ENCODE measurements around the gene LMAN2L.

Gene LMAN2L

DNA sequence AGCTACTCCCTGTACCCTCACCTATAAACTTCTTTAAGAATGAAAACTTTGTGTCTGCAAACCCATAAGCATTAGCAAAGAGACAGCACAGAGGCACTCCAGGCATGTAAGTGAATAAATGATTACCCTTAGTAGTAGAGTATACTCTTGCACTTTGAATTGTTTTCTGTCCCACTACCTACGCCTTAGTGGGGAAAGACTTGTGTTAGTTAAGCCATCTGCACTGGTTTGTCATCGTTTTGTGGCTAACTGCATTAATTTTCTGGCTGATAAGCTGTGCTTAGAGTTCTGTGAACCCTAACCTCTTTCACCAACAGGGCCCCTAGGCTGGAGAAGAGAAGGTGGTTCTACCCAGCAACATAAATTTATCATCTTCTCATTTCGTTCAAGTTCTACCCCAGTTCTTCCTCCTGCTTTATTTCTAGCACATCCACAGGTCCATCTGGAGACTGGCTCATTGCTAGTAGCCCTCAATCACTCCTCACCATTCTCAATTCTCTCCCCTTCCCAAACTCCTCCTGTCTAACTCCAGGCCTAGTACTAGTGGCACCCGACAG lies 710 bp downstream of the LMAN2L start:
- no peaks in the 10 kb centered on the region for H3K27me3 ChIP-seq (ENCODE audit: control insufficient read depth, insufficient read depth, low read length, poor library complexity, severe bottlenecking)
- H3K4me3 ChIP-seq (ENCODE audit: insufficient read depth, low read depth, low read length) = peak overlapping the region; percentile 86
- WGBS, 2 experiments = 53 to 63% methylated on average over 4 of the region's 4 CpGs
- H3K36me3 ChIP-seq (ENCODE audit: control insufficient read depth, insufficient read depth, low read length) = peaks cover 16% of the 10 kb centered on the region
- H3K27ac ChIP-seq (ENCODE audit: insufficient read depth, low read depth, low read length, poor library complexity, severe bottlenecking) = no peak overlapping the region
- H3K4me1 ChIP-seq (ENCODE audit: control insufficient read depth, insufficient read depth, low read length) = no peaks in the 10 kb centered on the region
- H3K9me3 ChIP-seq (ENCODE audit: control insufficient read depth, low read length) = no peaks in the 10 kb centered on the region

DNA sequence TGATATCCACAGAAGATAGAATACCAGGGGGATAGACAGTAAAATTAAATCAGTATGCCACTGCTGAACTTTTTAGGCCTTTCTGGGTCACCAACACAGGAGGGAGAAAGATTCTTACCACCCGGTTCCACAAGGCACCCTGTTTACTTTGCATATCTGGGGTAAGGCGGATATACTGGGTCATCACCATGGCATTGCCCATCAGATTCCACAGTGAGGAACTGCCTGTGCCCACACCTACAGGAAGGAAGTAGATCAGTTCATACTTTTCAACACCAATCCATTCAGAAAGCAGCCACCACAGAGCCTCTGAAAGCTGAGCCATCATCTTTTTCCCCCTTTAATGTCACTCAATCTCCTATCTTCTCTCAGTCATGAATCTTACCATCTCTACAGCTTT lies 2.0 kb downstream of the LMAN2L start:
- Histone ChIP-seq H3K36me3 (ENCODE audit: control insufficient read depth, insufficient read depth, low read length) (peaks cover 30% of the 10 kb centered on the region), H3K4me1 (ENCODE audit: control insufficient read depth, insufficient read depth, low read length) (no peaks in the 10 kb centered on the region), H3K27me3 (ENCODE audit: control insufficient read depth, insufficient read depth, low read length, poor library complexity, severe bottlenecking) (no peaks in the 10 kb centered on the region), H3K27ac (ENCODE audit: insufficient read depth, low read depth, low read length, poor library complexity, severe bottlenecking) (no peak overlapping the region), H3K9me3 (ENCODE audit: control insufficient read depth, low read length) (no peaks in the 10 kb centered on the region), H3K4me3 (ENCODE audit: insufficient read depth, low read depth, low read length) (no peak overlapping the region)
- 95 to 96% methylated on average over 2 of the region's 2 CpGs for WGBS, 2 experiments

DNA sequence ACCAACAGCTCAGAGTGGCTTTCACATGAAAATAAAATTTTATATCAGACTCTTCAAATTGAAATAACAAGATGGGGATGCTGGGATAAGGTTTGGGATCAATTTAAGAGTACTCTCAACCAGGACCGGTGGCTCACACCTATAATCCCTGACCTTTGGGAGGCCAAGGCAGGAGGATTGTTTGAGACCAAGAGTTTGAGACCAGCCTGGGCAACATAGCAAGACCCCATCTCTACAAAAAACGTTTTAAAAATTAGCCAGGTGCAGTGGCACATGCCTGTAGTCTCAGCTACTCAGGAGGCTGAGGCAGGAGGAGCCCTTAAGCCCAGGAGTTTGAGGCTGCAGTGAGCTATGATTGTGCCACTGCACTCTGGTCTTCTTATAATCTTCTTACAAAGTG lies 2.6 kb downstream of the LMAN2L start:
- Histone ChIP-seq H3K27me3 (ENCODE audit: control insufficient read depth, insufficient read depth, low read length, poor library complexity, severe bottlenecking) (no peaks in the 10 kb centered on the region), H3K36me3 (ENCODE audit: control insufficient read depth, insufficient read depth, low read length) (peaks cover 30% of the 10 kb centered on the region), H3K9me3 (ENCODE audit: control insufficient read depth, low read length) (no peaks in the 10 kb centered on the region), H3K4me3 (ENCODE audit: insufficient read depth, low read depth, low read length) (no peak overlapping the region), H3K27ac (ENCODE audit: insufficient read depth, low read depth, low read length, poor library complexity, severe bottlenecking) (no peak overlapping the region), H3K4me1 (ENCODE audit: control insufficient read depth, insufficient read depth, low read length) (no peaks in the 10 kb centered on the region)
- WGBS, 2 experiments = 88 to 93% methylated on average over 2 of the region's 2 CpGs

DNA sequence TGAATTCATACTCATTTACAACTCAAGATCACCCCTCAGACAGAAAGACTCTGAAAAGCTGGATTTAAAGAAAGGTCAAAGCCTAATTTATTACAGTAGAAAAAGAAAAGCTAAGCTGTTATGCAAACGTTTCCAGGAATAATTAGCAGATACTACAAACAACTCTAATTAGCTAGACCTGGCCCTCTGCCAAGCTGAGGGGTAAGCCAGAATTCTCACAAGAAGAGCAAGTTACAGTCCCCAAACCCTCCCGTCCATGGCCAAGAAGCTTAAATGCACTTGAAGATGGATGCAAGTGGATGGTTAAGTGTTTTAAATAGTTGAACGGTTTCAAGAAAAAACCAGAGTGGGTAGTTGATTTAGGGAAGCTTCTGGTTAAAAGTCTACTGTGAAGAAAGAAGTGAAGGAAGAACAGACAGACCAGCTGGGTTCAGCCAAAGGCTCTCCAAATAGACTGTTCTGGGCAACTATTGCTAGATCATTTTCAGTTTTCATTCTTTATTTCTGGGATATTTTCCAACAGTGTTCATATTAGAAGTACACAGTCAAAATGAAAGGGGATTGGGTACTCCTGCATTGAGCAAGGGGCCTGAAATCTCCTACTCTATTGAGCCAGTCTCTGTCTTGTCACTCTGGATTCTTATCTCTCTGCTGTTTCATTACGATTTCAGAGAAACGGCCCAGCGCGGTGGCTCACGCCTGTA lies 4.8 kb downstream of the LMAN2L start:
- WGBS, 2 experiments = 84 to 94% methylated on average over 8 of the region's 8 CpGs
- Histone ChIP-seq H3K4me1 (ENCODE audit: control insufficient read depth, insufficient read depth, low read length) (no peaks in the 10 kb centered on the region), H3K27ac (ENCODE audit: insufficient read depth, low read depth, low read length, poor library complexity, severe bottlenecking) (no peak overlapping the region), H3K27me3 (ENCODE audit: control insufficient read depth, insufficient read depth, low read length, poor library complexity, severe bottlenecking) (no peaks in the 10 kb centered on the region), H3K36me3 (ENCODE audit: control insufficient read depth, insufficient read depth, low read length) (peaks cover 40% of the 10 kb centered on the region), H3K4me3 (ENCODE audit: insufficient read depth, low read depth, low read length) (no peak overlapping the region), H3K9me3 (ENCODE audit: control insufficient read depth, low read length) (no peaks in the 10 kb centered on the region)

DNA sequence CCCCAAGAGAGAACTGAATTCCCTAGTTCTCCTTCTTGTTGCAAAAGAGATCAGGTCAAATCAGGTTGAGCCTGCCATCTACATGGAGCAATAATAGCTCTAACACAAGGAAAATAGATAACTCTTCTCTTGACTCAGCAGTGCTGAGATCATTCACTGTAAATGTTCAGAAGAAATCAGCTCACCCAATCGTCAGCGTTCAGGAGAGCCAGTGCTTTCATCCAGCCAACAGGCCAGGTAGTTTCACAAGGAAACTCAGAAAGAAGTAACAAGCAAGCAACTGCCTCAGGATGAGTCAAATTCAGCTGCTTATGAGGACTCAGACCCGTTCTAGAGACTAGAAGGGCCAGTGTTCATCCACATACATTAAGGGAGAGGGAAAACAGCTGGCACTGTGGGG lies 5.9 kb downstream of the LMAN2L start:
- no peak overlapping the region for H3K27ac ChIP-seq (ENCODE audit: insufficient read depth, low read depth, low read length, poor library complexity, severe bottlenecking)
- H3K9me3 ChIP-seq (ENCODE audit: control insufficient read depth, low read length) = no peaks in the 10 kb centered on the region
- H3K27me3 ChIP-seq (ENCODE audit: control insufficient read depth, insufficient read depth, low read length, poor library complexity, severe bottlenecking) = no peaks in the 10 kb centered on the region
- H3K4me1 ChIP-seq (ENCODE audit: control insufficient read depth, insufficient read depth, low read length) = no peaks in the 10 kb centered on the region
- H3K36me3 ChIP-seq (ENCODE audit: control insufficient read depth, insufficient read depth, low read length) = peaks cover 40% of the 10 kb centered on the region
- 94 to 96% methylated on average over 3 of the region's 3 CpGs for WGBS, 2 experiments
- no peak overlapping the region for H3K4me3 ChIP-seq (ENCODE audit: insufficient read depth, low read depth, low read length)

DNA sequence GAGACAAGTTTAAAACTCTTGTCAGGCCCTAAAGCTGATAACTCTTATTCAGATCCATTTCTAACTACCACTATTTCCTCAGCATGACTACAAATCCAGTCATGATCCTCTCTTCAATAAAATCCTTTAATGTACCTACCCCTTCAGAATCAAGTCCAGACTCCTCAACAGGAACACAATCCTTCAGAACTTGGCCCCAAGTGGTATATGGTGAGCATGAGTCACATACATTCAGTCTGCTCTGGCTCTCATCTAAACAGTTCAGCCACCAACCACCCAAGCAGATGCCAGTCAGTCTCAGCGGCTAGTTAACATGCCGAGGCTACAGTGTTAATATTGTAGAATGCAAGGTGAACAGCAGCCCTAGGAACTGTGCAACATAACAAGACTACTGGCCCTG lies 9.7 kb downstream of the LMAN2L start:
- Histone ChIP-seq H3K4me1 (ENCODE audit: control insufficient read depth, insufficient read depth, low read length) (no peaks in the 10 kb centered on the region), H3K27ac (ENCODE audit: insufficient read depth, low read depth, low read length, poor library complexity, severe bottlenecking) (no peak overlapping the region), H3K27me3 (ENCODE audit: control insufficient read depth, insufficient read depth, low read length, poor library complexity, severe bottlenecking) (no peaks in the 10 kb centered on the region), H3K4me3 (ENCODE audit: insufficient read depth, low read depth, low read length) (no peak overlapping the region), H3K9me3 (ENCODE audit: control insufficient read depth, low read length) (no peaks in the 10 kb centered on the region), H3K36me3 (ENCODE audit: control insufficient read depth, insufficient read depth, low read length) (peaks cover 29% of the 10 kb centered on the region)
- 95 to 100% methylated on average over 2 of the region's 2 CpGs for WGBS, 2 experiments

DNA sequence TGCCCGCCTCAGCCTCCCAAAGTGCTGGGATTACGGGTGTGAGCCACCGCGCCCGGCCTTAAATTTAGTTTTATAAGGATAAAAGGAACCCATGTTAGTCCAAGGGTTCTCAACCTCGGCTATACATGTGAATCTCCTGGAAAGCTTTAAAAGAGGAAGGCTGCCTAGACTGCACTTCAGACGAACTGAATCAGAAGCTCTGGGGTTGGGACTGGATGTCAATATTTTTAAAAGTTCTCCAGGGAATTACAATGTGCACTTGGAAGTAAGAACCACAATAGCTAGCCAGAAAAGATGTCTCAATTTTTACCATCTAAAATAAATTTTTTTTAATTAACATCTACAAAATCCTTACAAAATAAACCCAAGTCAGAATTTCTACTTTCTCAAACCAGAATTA lies 10.1 kb downstream of the LMAN2L start:
- no peak overlapping the region for H3K4me3 ChIP-seq (ENCODE audit: insufficient read depth, low read depth, low read length)
- no peaks in the 10 kb centered on the region for H3K4me1 ChIP-seq (ENCODE audit: control insufficient read depth, insufficient read depth, low read length)
- 91 to 96% methylated on average over 7 of the region's 7 CpGs for WGBS, 2 experiments
- H3K36me3 ChIP-seq (ENCODE audit: control insufficient read depth, insufficient read depth, low read length) = peaks cover 29% of the 10 kb centered on the region
- H3K27me3 ChIP-seq (ENCODE audit: control insufficient read depth, insufficient read depth, low read length, poor library complexity, severe bottlenecking) = no peaks in the 10 kb centered on the region
- H3K9me3 ChIP-seq (ENCODE audit: control insufficient read depth, low read length) = no peaks in the 10 kb centered on the region
- H3K27ac ChIP-seq (ENCODE audit: insufficient read depth, low read depth, low read length, poor library complexity, severe bottlenecking) = no peak overlapping the region

DNA sequence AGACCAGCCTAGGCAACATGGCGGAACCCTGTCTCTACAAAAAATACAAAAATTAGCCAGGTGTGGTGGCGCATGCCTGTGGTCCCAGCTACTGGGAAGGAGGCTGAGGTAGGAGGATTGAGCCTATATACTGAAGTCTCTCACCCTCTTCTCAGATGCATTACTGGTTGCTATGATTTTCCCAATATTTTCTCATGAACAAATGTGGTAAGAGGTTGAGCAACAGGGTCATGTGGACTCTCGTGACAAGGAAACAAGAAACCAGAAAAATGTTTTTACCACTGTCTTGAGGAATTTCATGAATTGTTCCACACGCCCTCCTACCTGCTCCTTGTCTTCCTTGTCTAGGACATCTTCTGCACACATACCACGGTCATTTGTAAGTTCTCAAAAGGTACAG lies 12.4 kb downstream of the LMAN2L start:
- no peaks in the 10 kb centered on the region for H3K4me1 ChIP-seq (ENCODE audit: control insufficient read depth, insufficient read depth, low read length)
- no peaks in the 10 kb centered on the region for H3K9me3 ChIP-seq (ENCODE audit: control insufficient read depth, low read length)
- H3K27me3 ChIP-seq (ENCODE audit: control insufficient read depth, insufficient read depth, low read length, poor library complexity, severe bottlenecking) = no peaks in the 10 kb centered on the region
- peaks cover 11% of the 10 kb centered on the region for H3K36me3 ChIP-seq (ENCODE audit: control insufficient read depth, insufficient read depth, low read length)
- no peak overlapping the region for H3K27ac ChIP-seq (ENCODE audit: insufficient read depth, low read depth, low read length, poor library complexity, severe bottlenecking)
- no peak overlapping the region for H3K4me3 ChIP-seq (ENCODE audit: insufficient read depth, low read depth, low read length)
- whole genome bisulfite sequencing, 2 experiments = 88 to 92% methylated on average over 5 of the region's 5 CpGs

DNA sequence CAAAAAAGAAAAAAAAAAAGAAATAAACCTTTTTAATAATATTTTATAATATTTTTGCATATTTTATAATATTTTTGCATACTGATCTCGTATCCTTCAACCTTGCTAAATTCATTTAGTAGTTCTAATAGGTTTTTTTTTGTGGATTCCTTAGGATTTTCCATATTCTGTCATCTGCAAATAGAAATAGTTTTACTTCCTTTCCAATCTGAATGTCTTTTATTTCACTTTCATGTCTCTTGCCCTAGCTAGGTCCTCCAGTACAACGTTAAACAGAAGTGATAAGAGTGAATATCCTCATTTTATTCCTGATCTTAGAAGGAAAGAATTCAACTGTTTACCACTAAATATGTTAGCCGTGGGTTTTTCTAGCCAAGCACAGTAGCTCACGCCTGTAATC lies 13.7 kb downstream of the LMAN2L start:
- Histone ChIP-seq H3K27me3 (ENCODE audit: control insufficient read depth, insufficient read depth, low read length, poor library complexity, severe bottlenecking) (no peaks in the 10 kb centered on the region), H3K27ac (ENCODE audit: insufficient read depth, low read depth, low read length, poor library complexity, severe bottlenecking) (no peak overlapping the region), H3K36me3 (ENCODE audit: control insufficient read depth, insufficient read depth, low read length) (peaks cover 5% of the 10 kb centered on the region), H3K4me1 (ENCODE audit: control insufficient read depth, insufficient read depth, low read length) (no peaks in the 10 kb centered on the region), H3K4me3 (ENCODE audit: insufficient read depth, low read depth, low read length) (no peak overlapping the region), H3K9me3 (ENCODE audit: control insufficient read depth, low read length) (no peaks in the 10 kb centered on the region)
- 90 to 95% methylated on average over 3 of the region's 4 CpGs for WGBS, 2 experiments

DNA sequence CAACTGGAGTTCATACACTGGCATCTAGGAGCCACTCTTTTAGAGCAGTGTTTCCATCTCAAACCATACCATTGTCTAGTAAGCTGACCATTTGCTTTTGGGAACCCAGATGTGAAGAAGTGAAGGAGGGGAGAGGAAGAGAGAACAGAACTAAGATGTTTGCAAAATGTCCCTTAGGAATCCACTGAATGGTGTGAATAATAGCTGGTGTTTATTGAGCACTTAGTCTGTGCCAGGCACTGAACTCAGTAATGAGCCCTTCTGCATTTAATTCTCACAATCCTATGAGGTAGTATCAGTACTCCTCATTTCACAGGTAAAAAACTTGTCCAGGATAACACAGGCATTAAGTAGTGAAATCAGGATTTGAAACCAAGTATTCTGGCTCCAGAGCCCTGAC lies 23.5 kb downstream of the LMAN2L start:
- H3K4me1 ChIP-seq (ENCODE audit: control insufficient read depth, insufficient read depth, low read length) = no peaks in the 10 kb centered on the region
- no peak overlapping the region for H3K27ac ChIP-seq (ENCODE audit: insufficient read depth, low read depth, low read length, poor library complexity, severe bottlenecking)
- no peaks in the 10 kb centered on the region for H3K9me3 ChIP-seq (ENCODE audit: control insufficient read depth, low read length)
- peaks cover 19% of the 10 kb centered on the region for H3K36me3 ChIP-seq (ENCODE audit: control insufficient read depth, insufficient read depth, low read length)
- no peaks in the 10 kb centered on the region for H3K27me3 ChIP-seq (ENCODE audit: control insufficient read depth, insufficient read depth, low read length, poor library complexity, severe bottlenecking)
- no peak overlapping the region for H3K4me3 ChIP-seq (ENCODE audit: insufficient read depth, low read depth, low read length)

All from ectodermal cell (in vitro differentiated cells).